Endothelial cell (in vitro differentiated cells): ENCODE data around the gene VAV2. TPM values are rescaled to one million over a fixed set of nuclear protein-coding genes. Genes with fewer than 3 reads are reported as not detected.

ENCODE experiments used
- DNase-seq: peaks from one replicate; pipeline ENCODE4 v3.0.0; 2021; ENCODE audit warnings: low spot score
- H3K27ac Mint-ChIP-seq: one replicate; pipeline ENCODE4 v1.8.0; 2021; ENCODE audit warnings: mixed read lengths, inconsistent platforms; ENCODE audit not compliant: unreplicated experiment
- H3K27me3 Mint-ChIP-seq: one replicate; pipeline ENCODE4 v1.8.0; 2021; ENCODE audit warnings: mild to moderate bottlenecking, moderate library complexity, mixed read lengths, inconsistent platforms; ENCODE audit not compliant: unreplicated experiment
- H3K36me3 Mint-ChIP-seq: one replicate; pipeline ENCODE4 v1.8.0; 2021; ENCODE audit warnings: mild to moderate bottlenecking, low read depth, mixed read lengths, inconsistent platforms; ENCODE audit not compliant: unreplicated experiment
- H3K4me1 Mint-ChIP-seq: one replicate; pipeline ENCODE4 v1.8.0; 2021; ENCODE audit warnings: mild to moderate bottlenecking, mixed read lengths, inconsistent platforms; ENCODE audit not compliant: unreplicated experiment
- H3K4me3 Mint-ChIP-seq: one replicate; pipeline ENCODE4 v1.8.0; 2021; ENCODE audit warnings: mild to moderate bottlenecking, mixed read lengths, inconsistent platforms; ENCODE audit not compliant: unreplicated experiment
- H3K9me3 Mint-ChIP-seq: one replicate; pipeline ENCODE4 v1.8.0; 2021; ENCODE audit warnings: mixed read lengths, inconsistent platforms; ENCODE audit not compliant: unreplicated experiment
- CTCF ChIP-seq: fragments of 200-600 bp; sonication (generic); IDR thresholded peaks from one replicate; pipeline ENCODE4 v1.5.0; 2021; ENCODE audit warnings: antibody characterized with exemption; ENCODE audit not compliant: unreplicated experiment
- total RNA-seq: library from RNA; stranded (reverse); fragmentation: NEBNext Ultra II Directional; extraction: Animal tissue kit (Norgen Biotek cat#: 25700); gene quantifications from one replicate; pipeline ENCODE4 v1.2.1, GENCODE V29; 2021; ENCODE audit not compliant: unreplicated experiment

VAV2 gene
- total RNA-seq, 1 donor from 2014 or later: 27.2 TPM

GRCh38 chr9:134034215-134035040 is 42.3 kb upstream of the VAV2 start:
- no peak for TF ChIP-seq CTCF
- H3K27me3 Mint-ChIP-seq: peaks cover 5% of the 10 kb centered on the region
- no peak overlapping the region for H3K27ac Mint-ChIP-seq
- H3K9me3 Mint-ChIP-seq: no peaks in the 10 kb centered on the region
- no peaks in the 10 kb centered on the region for H3K4me1 Mint-ChIP-seq
- no peak overlapping the region for H3K4me3 Mint-ChIP-seq
- peaks cover 30% of the 10 kb centered on the region for H3K36me3 Mint-ChIP-seq
- DNase-seq: no peak

DNA sequence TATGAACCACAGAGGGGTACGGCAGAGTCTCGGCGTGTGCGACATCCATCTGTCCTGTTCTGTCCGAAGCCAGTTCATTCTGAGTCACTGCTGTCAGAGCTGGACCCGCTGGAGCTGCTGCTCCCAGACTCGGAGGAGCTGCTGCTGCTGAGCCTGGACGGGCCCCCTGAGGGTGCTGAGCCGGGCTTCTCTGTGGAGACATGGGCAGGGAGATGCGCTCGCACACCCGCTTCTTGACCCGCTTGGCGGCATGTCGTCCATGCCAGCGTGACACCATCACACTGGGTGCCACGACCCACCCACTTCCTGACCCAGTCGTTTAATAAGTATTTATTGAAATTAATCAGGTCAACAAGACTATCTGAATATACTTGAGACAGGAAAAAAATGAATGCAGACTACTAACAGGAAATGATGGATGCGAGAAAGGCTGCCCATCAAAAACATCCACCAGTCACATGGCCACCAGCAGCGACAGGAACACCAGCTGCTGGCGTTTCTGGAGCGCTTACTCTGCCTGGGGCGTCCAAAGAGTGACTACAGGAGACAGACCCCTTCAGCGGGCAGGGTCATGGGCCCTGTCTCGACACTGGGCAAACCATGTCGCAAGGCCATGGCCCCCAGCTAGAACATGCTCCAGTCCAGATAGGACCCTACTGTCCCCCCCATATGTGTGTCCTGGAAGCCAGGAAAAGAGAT is 41.5 kb upstream of the VAV2 start:
- Mint-ChIP-seq H3K9me3 (no peaks in the 10 kb centered on the region), H3K27ac (no peak overlapping the region), H3K4me3 (no peak overlapping the region), H3K4me1 (no peaks in the 10 kb centered on the region), H3K36me3 (peaks cover 23% of the 10 kb centered on the region), H3K27me3 (no peaks in the 10 kb centered on the region)
- TF ChIP-seq CTCF: no peak
- no peak for DNase-seq

DNA sequence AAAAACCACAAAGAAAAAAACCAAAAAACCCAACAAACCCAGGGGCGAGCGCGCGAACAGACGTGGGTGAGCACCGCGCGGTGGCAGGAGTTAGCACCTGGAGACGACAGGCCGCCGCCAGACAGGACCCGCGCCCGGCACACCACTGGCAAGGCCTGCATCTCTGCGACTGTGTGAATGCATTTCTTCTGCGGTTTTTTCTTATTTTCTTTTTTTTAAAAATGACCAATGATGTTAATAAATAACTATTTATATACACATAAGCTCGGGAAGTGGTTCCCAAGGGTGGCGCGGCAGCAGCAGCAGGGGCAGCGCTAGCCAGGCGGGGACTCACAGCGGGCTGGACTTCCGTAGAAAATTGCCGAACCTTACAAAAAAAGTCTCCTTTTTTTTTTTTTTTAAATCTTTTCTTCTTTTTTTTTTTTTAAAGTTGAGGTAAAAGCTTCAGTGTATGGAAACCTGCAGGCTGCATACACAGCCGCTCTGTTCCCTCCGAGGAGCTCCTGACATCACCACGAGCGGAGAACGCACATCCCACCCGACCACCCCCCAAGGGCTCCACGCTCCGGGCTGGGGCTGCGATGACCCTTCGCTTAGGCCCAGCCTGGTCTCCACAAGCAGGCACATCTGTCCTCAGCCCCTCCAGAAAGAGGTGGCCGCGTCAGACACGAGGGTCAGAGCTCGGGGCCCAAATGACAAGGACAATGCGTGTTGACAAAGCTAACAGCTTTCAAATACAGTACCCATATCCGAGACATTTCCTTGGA is 40.5 kb upstream of the VAV2 start:
- DNase-seq: no peak
- no peak for TF ChIP-seq CTCF
- Mint-ChIP-seq H3K4me1 (no peaks in the 10 kb centered on the region), H3K27me3 (no peaks in the 10 kb centered on the region), H3K9me3 (no peaks in the 10 kb centered on the region), H3K36me3 (peaks cover 16% of the 10 kb centered on the region), H3K4me3 (no peak overlapping the region), H3K27ac (no peak overlapping the region)

- Mint-ChIP-seq H3K4me1 (no peaks in the 10 kb centered on the region), H3K36me3 (peaks cover 18% of the 10 kb centered on the region), H3K4me3 (no peak overlapping the region), H3K27me3 (no peaks in the 10 kb centered on the region), H3K9me3 (no peaks in the 10 kb centered on the region), H3K27ac (no peak overlapping the region)
- no peak for TF ChIP-seq CTCF
- DNase-seq: no peak
These were observed 39.7 kb upstream of the VAV2 start for GRCh38 chr9:134031783-134032182.
